ENCODE measurements around the gene TACC2.

Gene TACC2

GRCh38 chr10:121988361-121989324 is at the start of gene TACC2:
Gene TACC2, plus strand, starts transcription at chr10:121989163. Its CDS starts 32,819 bp downstream, at chr10:122021982.
- H3K4me3 ChIP-seq (ENCODE audit: low read depth, low read length): no peak within 1 kb of the TSS
- DNase-seq (ENCODE audit: low read depth): no peak
- TF ChIP-seq CTCF (IDR thresholded peaks at IDR 0.05; ENCODE audit: insufficient read depth, low read depth, low read length, missing control alignments): no peak

GRCh38 chr10:121941532-121941931 is 47.4 kb upstream of the TACC2 start:
- no peak overlapping the region for H3K4me3 ChIP-seq (ENCODE audit: low read depth, low read length)
- no peak for TF ChIP-seq CTCF (IDR thresholded peaks at IDR 0.05; ENCODE audit: insufficient read depth, low read depth, low read length, missing control alignments)
- no peak for DNase-seq (ENCODE audit: low read depth)

GRCh38 chr10:121942749-121943416 is 46.1 kb upstream of the TACC2 start:
- DNase-seq (ENCODE audit: low read depth): no peak
- TF ChIP-seq CTCF (IDR thresholded peaks at IDR 0.05; ENCODE audit: insufficient read depth, low read depth, low read length, missing control alignments): no peak
- no peak overlapping the region for H3K4me3 ChIP-seq (ENCODE audit: low read depth, low read length)

GRCh38 chr10:121947343-121948330 is 41.3 kb upstream of the TACC2 start:
- no peak for TF ChIP-seq CTCF (IDR thresholded peaks at IDR 0.05; ENCODE audit: insufficient read depth, low read depth, low read length, missing control alignments)
- no peak for DNase-seq (ENCODE audit: low read depth)
- no peak overlapping the region for H3K4me3 ChIP-seq (ENCODE audit: low read depth, low read length)

GRCh38 chr10:121949049-121949448 is 39.9 kb upstream of the TACC2 start:
- no peak for DNase-seq (ENCODE audit: low read depth)
- no peak for TF ChIP-seq CTCF (IDR thresholded peaks at IDR 0.05; ENCODE audit: insufficient read depth, low read depth, low read length, missing control alignments)

GRCh38 chr10:121949451-121949850 is 39.5 kb upstream of the TACC2 start:
- DNase-seq (ENCODE audit: low read depth): no peak
- no peak for TF ChIP-seq CTCF (IDR thresholded peaks at IDR 0.05; ENCODE audit: insufficient read depth, low read depth, low read length, missing control alignments)
- no peak overlapping the region for H3K4me3 ChIP-seq (ENCODE audit: low read depth, low read length)

More at GRCh38 chr10:121949049-121949448, 39.9 kb upstream of the TACC2 start:
- H3K4me3 ChIP-seq (ENCODE audit: low read depth, low read length): no peak overlapping the region

All from GM12865 (cell line).